Measurements from ENCODE around the gene SLC12A6. TPM values are rescaled to one million over a fixed set of nuclear protein-coding genes. Genes with fewer than 3 reads are reported as not detected.
A peak's percentile ranks its signal among the peaks of the same experiment; 100 is the strongest.

SLC12A6 gene
- total and polyA plus RNA-seq, 8 donors: 1.4 to 63.6 (median 13.1) TPM

DNA sequence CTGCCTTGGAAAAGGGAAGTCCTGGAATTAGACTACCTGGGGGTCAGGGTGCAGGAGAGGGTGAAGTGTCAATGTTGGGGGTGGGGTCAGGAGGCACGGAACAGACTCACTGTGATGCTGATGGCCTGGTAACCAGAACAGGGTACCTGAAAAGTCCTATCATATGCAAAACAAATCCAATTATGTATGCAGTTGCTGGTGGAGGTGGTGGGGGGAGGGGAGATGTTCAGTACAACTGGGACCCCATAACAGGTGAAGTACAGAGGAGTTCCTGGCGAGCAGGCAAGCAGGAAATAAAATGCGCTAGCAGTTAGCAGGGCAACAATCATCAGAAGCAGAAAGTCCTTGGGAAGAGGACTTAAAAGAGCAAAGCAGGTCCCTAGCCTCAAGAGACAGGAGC lies 123.4 kb downstream of the SLC12A6 start:
- H3K36me3 ChIP-seq: no peaks in the 10 kb centered on the region
- H3K27me3 ChIP-seq: no peaks in the 10 kb centered on the region
- H3K27ac ChIP-seq: no peak overlapping the region
- no peaks in the 10 kb centered on the region for H3K9me3 ChIP-seq
- 54 to 59% (median 56%) methylated on average over 3 of the region's 3 CpGs for WGBS, 5 donors
- H3K4me3 ChIP-seq: no peak overlapping the region
- peaks cover 0 to 5% (median 2%) of the 10 kb centered on the region in 4 donors for H3K4me1 ChIP-seq
- DNase-seq: no peak
- TF ChIP-seq POLR2A (IDR thresholded peaks at IDR 0.05) (no peak), EP300 (IDR thresholded peaks at IDR 0.05) (no peak), POLR2AphosphoS5 (IDR thresholded peaks at IDR 0.05) (no peak)
- TF ChIP-seq, protein P1, sequence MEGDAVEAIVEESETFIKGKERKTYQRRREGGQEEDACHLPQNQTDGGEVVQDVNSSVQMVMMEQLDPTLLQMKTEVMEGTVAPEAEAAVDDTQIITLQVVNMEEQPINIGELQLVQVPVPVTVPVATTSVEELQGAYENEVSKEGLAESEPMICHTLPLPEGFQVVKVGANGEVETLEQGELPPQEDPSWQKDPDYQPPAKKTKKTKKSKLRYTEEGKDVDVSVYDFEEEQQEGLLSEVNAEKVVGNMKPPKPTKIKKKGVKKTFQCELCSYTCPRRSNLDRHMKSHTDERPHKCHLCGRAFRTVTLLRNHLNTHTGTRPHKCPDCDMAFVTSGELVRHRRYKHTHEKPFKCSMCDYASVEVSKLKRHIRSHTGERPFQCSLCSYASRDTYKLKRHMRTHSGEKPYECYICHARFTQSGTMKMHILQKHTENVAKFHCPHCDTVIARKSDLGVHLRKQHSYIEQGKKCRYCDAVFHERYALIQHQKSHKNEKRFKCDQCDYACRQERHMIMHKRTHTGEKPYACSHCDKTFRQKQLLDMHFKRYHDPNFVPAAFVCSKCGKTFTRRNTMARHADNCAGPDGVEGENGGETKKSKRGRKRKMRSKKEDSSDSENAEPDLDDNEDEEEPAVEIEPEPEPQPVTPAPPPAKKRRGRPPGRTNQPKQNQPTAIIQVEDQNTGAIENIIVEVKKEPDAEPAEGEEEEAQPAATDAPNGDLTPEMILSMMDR (IDR thresholded peaks at IDR 0.05): no peak
- intact Hi-C loops (cut with DNase I; ENCODE audit: low total_unique reads): loop anchor here (5.0 kb wide), 1 partner anchor 112 kb away; the partner anchor contains the start of genes EMC7 and PGBD4

DNA sequence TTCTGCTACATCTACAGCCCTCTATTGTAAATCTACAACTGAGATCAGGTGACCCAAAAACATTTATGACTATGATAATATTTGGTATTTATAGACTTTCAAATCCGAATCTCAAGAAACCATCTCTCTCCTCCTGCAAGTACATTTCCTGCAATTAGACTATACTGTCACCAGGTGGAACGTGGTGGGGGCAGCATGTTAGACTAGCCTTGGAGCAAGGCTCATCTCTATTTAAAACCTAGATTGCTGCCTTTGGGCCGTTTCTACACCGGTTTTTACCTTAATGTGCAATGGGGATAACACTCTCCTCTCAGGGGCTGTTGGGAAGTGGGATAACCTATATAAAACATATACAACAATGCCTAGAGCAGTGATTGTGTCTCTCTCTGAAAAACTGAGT lies 123.9 kb downstream of the SLC12A6 start:
- Histone ChIP-seq H3K4me3 (no peak overlapping the region), H3K27me3 (no peaks in the 10 kb centered on the region), H3K9me3 (no peaks in the 10 kb centered on the region), H3K36me3 (no peaks in the 10 kb centered on the region), H3K27ac (no peak overlapping the region), H3K4me1 (peaks cover 4 to 10% (median 7%) of the 10 kb centered on the region in 4 donors)
- no peak for TF ChIP-seq POLR2AphosphoS5 (IDR thresholded peaks at IDR 0.05)
- TF ChIP-seq, protein P1 (IDR thresholded peaks at IDR 0.05): no peak
- TF ChIP-seq EP300 (IDR thresholded peaks at IDR 0.05): no peak
- no peak for TF ChIP-seq POLR2A (IDR thresholded peaks at IDR 0.05)
- WGBS, 5 donors: 20 to 33% (median 32%) methylated on average over 4 of the region's 4 CpGs
- DNase-seq: no peak
- intact Hi-C loops (cut with DNase I; ENCODE audit: low total_unique reads): loop anchor here (5.0 kb wide), 1 partner anchor 111 kb away; the partner anchor contains the start of genes EMC7 and PGBD4

DNA sequence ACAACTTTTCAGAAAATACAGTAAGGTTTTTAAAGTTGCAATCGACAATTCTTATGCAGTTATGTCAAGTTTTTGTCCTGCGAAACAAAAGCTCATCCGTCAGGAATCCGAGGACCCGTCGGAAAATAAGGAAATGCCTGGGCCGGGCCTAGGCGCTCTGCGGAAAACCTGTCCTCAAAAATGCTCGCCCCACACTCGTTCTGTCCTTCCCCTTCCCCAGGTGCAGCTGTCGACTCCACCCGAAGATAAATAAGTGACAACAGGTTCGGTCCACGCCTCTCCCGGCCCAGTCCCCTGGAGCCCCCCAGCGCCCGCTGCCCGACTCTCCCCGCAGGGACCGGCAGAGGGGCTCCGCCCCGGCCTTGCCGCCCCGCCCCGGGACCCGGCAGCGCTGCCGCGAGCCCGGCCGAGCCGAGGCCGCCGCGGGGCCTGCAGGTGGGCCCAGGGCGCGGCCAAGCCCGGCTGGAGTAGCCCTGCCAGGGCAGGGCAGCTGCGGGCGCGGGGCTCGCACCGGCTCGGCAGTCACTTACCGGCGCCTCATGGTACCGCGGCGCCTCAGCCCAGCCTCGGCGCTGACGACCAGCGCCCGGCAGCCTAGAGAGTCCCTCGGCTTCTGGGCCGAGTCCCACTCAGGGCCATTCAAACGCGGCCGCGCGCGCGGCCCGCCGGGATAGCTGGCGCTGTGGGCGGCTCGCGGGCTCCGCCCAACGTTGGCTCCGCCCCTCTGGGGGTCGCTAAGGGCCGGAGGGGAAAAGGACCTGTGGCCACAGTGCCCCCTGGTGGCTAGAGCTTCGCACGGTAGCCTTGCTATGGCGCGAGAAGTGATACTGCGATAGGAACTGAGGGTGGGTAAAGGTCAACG lies 127.9 kb downstream of the SLC12A6 start, which contains the start of gene KATNBL1:
Gene KATNBL1, minus strand, starts transcription at position 676 of the 862 bp plus-strand sequence. CDS start 46,420 bp downstream, outside the sequence.
- H3K36me3 ChIP-seq: peaks cover 0 to 16% (median 5%) of the 10 kb centered on the region in 4 donors
- H3K4me1 ChIP-seq: peaks cover 6 to 24% (median 15%) of the 10 kb centered on the region in 4 donors
- no peaks in the 10 kb centered on the region for H3K27me3 ChIP-seq
- 0 to 1% (median 1%) methylated on average over 20 to 81 of the region's 81 CpGs for WGBS, 5 donors
- intact Hi-C loops (cut with DNase I; ENCODE audit: low total_unique reads): loop anchor here (2.0 to 5.0 kb wide), 2 partner anchors 107 to 149 kb away; partner anchors contain the start of genes EMC7 and PGBD4
- peak within 1 kb of the TSS; percentile 85 to 96 (median 93) for H3K27ac ChIP-seq
- TF ChIP-seq EP300 (IDR thresholded peaks at IDR 0.05) (no peak), POLR2AphosphoS5 (IDR thresholded peaks at IDR 0.05) (peak; percentile 65 to 84 (median 69)), POLR2A (IDR thresholded peaks at IDR 0.05) (peak in 1 of 4 donors; percentile 24)
- TF ChIP-seq, protein P1 (IDR thresholded peaks at IDR 0.05): peak in 6 of 7 experiments; percentile 61 to 97 (median 92)
- H3K4me3 ChIP-seq: peak within 1 kb of the TSS; percentile 57 to 72 (median 65)
- no peaks in the 10 kb centered on the region for H3K9me3 ChIP-seq
- DNase-seq: peak; percentile 97 to 98

DNA sequence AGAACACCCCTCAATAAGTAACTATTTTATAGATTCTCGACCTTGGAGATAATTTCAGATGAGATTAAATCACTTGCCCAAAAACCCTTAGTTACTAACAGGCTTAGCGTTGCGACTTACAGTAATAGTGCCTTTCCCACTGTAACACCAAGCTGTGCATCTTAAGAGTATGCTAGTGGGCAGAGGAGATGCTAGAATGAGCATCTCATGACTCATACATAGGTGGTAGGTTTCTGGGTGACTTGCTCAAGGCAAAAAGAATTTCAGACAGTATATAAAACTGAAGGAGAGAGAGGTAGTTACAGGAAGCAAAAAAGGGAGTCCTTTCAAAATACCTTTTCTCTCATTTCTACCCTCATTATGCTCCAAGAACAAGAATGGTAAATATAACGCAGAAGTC lies 131.6 kb downstream of the SLC12A6 start:
- no peak overlapping the region for H3K27ac ChIP-seq
- intact Hi-C loops (cut with DNase I; ENCODE audit: low total_unique reads): no loop called here
- peaks cover 0 to 16% (median 5%) of the 10 kb centered on the region in 4 donors for H3K36me3 ChIP-seq
- TF ChIP-seq, protein P1 (IDR thresholded peaks at IDR 0.05): no peak
- TF ChIP-seq POLR2AphosphoS5 (IDR thresholded peaks at IDR 0.05) (no peak), POLR2A (IDR thresholded peaks at IDR 0.05) (no peak), EP300 (IDR thresholded peaks at IDR 0.05) (no peak)
- DNase-seq: no peak
- WGBS, 5 donors: 84 to 92% (median 90%) methylated on average over 4 of the region's 4 CpGs
- peaks cover 6 to 24% (median 15%) of the 10 kb centered on the region in 4 donors for H3K4me1 ChIP-seq
- H3K4me3 ChIP-seq: no peak overlapping the region
- no peaks in the 10 kb centered on the region for H3K9me3 ChIP-seq
- H3K27me3 ChIP-seq: no peaks in the 10 kb centered on the region

All from stomach (tissue), 9 donors.